ENCODE data around the gene DUSP5. TPM values are rescaled to one million over a fixed set of nuclear protein-coding genes. Genes with fewer than 3 reads are reported as not detected.

The DUSP5 gene
- total and polyA plus RNA-seq, 4 donors = 2.0 to 8.9 (median 8.0) TPM

GRCh38 chr10:110459600-110459999, 38.1 kb upstream of the DUSP5 start:
- TF ChIP-seq NR2F2 (IDR thresholded peaks at IDR 0.05) (no peak), ZBTB33 (IDR thresholded peaks at IDR 0.05) (no peak), EGR1 (IDR thresholded peaks at IDR 0.05; ENCODE audit: low read depth in 2 of 2) (no peak), MAX (IDR thresholded peaks at IDR 0.05) (no peak), CTCF (IDR thresholded peaks at IDR 0.05; ENCODE audit: low read depth, low read length, missing input control) (no peak), TAF1 (conservative IDR thresholded peaks at IDR 0.05) (no peak), JUND (IDR thresholded peaks at IDR 0.05) (no peak), SP1 (IDR thresholded peaks at IDR 0.05) (no peak), GABPA (IDR thresholded peaks at IDR 0.05 in 1 of 2, conservative IDR thresholded peaks at IDR 0.05 in 1 of 2) (no peak), FOXA1 (IDR thresholded peaks at IDR 0.05) (no peak), YY1 (IDR thresholded peaks at IDR 0.05) (no peak), REST (IDR thresholded peaks at IDR 0.05) (no peak), FOXA2 (IDR thresholded peaks at IDR 0.05) (no peak), HNF4G (IDR thresholded peaks at IDR 0.05) (no peak), HNF4A (conservative IDR thresholded peaks at IDR 0.05) (no peak), RXRA (IDR thresholded peaks at IDR 0.05) (no peak)
- Histone ChIP-seq H3K9me3 (ENCODE audit: control insufficient read depth in 4 of 4, low read length in 3 of 4) (no peaks in the 10 kb centered on the region), H3K4me3 (ENCODE audit: low read depth in 1 of 3, low read length in 3 of 3) (no peak overlapping the region), H3K36me3 (ENCODE audit: control insufficient read depth in 4 of 4, insufficient read depth in 3 of 4, low read depth in 1 of 4, low read length in 3 of 4) (no peaks in the 10 kb centered on the region), H3K9ac (ENCODE audit: low read depth in 1 of 2, low read length in 2 of 2) (no peak overlapping the region), H3K27ac (ENCODE audit: low read depth in 1 of 2, low read length in 2 of 2) (peak overlapping the region; percentile 58 to 66), H3K27me3 (ENCODE audit: control insufficient read depth in 4 of 4, insufficient read depth in 4 of 4, low read length in 3 of 4) (no peaks in the 10 kb centered on the region), H3K4me1 (ENCODE audit: control insufficient read depth in 4 of 4, insufficient read depth in 4 of 4, low read length in 3 of 4) (peaks cover 3 to 45% (median 25%) of the 10 kb centered on the region in 4 donors)
- DNase-seq (ENCODE audit: low spot score) = no peak
- 92% methylated on average over 10 of the region's 10 CpGs for WGBS

Measured in liver (tissue), 9 donors.